ENCODE data around the gene ZMYM5. TPM values are rescaled to one million over a fixed set of nuclear protein-coding genes. Genes with fewer than 3 reads are reported as not detected.
"Not testable (repeated sequence)": the region's sequence is repeated elsewhere in the genome, so short reads cannot be mapped to it uniquely, and the experiment has no call there.

The ZMYM5 gene
- total RNA-seq, 1 experiment from 2014 or later, result 10.6 TPM

GRCh38 chr13:19791953-19792537 lies 71.4 kb downstream of the ZMYM5 start:
- H3K27me3 Mint-ChIP-seq (ENCODE audit: unreplicated experiment), result no peaks in the 10 kb centered on the region
- no peak for TF ChIP-seq CTCF (IDR thresholded peaks at IDR 0.05; ENCODE audit: unreplicated experiment)

GRCh38 chr13:19782727-19783682 lies 80.4 kb downstream of the ZMYM5 start, which contains the start of gene PSPC1:
Gene PSPC1, minus strand, starts transcription at chr13:19782945. Its CDS starts 188 bp downstream, at chr13:19782757.
- Mint-ChIP-seq H3K4me3 (ENCODE audit: low read depth, unreplicated experiment) (peak within 1 kb of the TSS; percentile 79), H3K27ac (ENCODE audit: unreplicated experiment) (peak within 1 kb of the TSS; percentile 95), H3K36me3 (ENCODE audit: insufficient read depth, unreplicated experiment) (peaks cover 19% of the 10 kb centered on the region)
- not testable (repeated sequence) for H3K9me3 Mint-ChIP-seq (ENCODE audit: low read depth, unreplicated experiment); H3K27me3 Mint-ChIP-seq (ENCODE audit: unreplicated experiment); H3K4me1 Mint-ChIP-seq (ENCODE audit: low read depth, unreplicated experiment)
- CTCF ChIA-PET, result interaction anchor here (1.3 kb wide), 1 partner anchor 11 kb away, joined by 4 read pairs; no protein-coding TSS in a partner anchor
- TSS peak; percentile 37 for BruUV-seq (replicated peaks)
- peak; percentile 88 for DNase-seq
- intact Hi-C loops (cut with micrococcal nuclease; ENCODE audit: unreplicated experiment), result loop anchor here (5.0 kb wide), 1 partner anchor 79 kb away; the partner anchor contains the start of gene ZMYM5

More at GRCh38 chr13:19791953-19792537, 71.4 kb downstream of the ZMYM5 start:
- Mint-ChIP-seq H3K4me3 (ENCODE audit: low read depth, unreplicated experiment) (no peak overlapping the region), H3K4me1 (ENCODE audit: low read depth, unreplicated experiment) (peaks cover 7% of the 10 kb centered on the region), H3K27ac (ENCODE audit: unreplicated experiment) (no peak overlapping the region), H3K36me3 (ENCODE audit: insufficient read depth, unreplicated experiment) (peaks cover 9% of the 10 kb centered on the region), H3K9me3 (ENCODE audit: low read depth, unreplicated experiment) (no peaks in the 10 kb centered on the region)
- BruUV-seq (replicated peaks), result no TSS peak
- intact Hi-C loops (cut with micrococcal nuclease; ENCODE audit: unreplicated experiment), result no loop called here
- CTCF ChIA-PET, result no interaction called here
- DNase-seq, result no peak

GRCh38 chr13:19782049-19782726 lies 81.3 kb downstream of the ZMYM5 start:
- intact Hi-C loops (cut with micrococcal nuclease; ENCODE audit: unreplicated experiment), result loop anchor here (5.0 kb wide), 1 partner anchor 80 kb away; the partner anchor contains the start of gene ZMYM5
- DNase-seq, result peak; percentile 15
- TSS peak; percentile 91 for BruUV-seq (replicated peaks)

GRCh38 chr13:19781526-19781925 lies 81.9 kb downstream of the ZMYM5 start:
- Mint-ChIP-seq H3K9me3 (ENCODE audit: low read depth, unreplicated experiment) (no peaks in the 10 kb centered on the region), H3K4me3 (ENCODE audit: low read depth, unreplicated experiment) (peak overlapping the region; percentile 79), H3K27ac (ENCODE audit: unreplicated experiment) (no peak overlapping the region), H3K4me1 (ENCODE audit: low read depth, unreplicated experiment) (no peaks in the 10 kb centered on the region), H3K36me3 (ENCODE audit: insufficient read depth, unreplicated experiment) (peaks cover 19% of the 10 kb centered on the region), H3K27me3 (ENCODE audit: unreplicated experiment) (no peaks in the 10 kb centered on the region)
- intact Hi-C loops (cut with micrococcal nuclease; ENCODE audit: unreplicated experiment), result loop anchor here (5.0 kb wide), 1 partner anchor 81 kb away; the partner anchor contains the start of gene ZMYM5
- CTCF ChIA-PET, result no interaction called here
- BruUV-seq (replicated peaks), result no TSS peak
- TF ChIP-seq CTCF (IDR thresholded peaks at IDR 0.05; ENCODE audit: unreplicated experiment), result no peak
- DNase-seq, result no peak

More at GRCh38 chr13:19782049-19782726, 81.3 kb downstream of the ZMYM5 start:
- Mint-ChIP-seq H3K36me3 (ENCODE audit: insufficient read depth, unreplicated experiment) (peaks cover 19% of the 10 kb centered on the region), H3K27me3 (ENCODE audit: unreplicated experiment) (no peaks in the 10 kb centered on the region), H3K9me3 (ENCODE audit: low read depth, unreplicated experiment) (no peaks in the 10 kb centered on the region), H3K4me3 (ENCODE audit: low read depth, unreplicated experiment) (peak overlapping the region; percentile 79), H3K27ac (ENCODE audit: unreplicated experiment) (peak overlapping the region; percentile 95), H3K4me1 (ENCODE audit: low read depth, unreplicated experiment) (no peaks in the 10 kb centered on the region)
- TF ChIP-seq CTCF (IDR thresholded peaks at IDR 0.05; ENCODE audit: unreplicated experiment), result no peak
- CTCF ChIA-PET, result no interaction called here

- H3K9me3 Mint-ChIP-seq (ENCODE audit: low read depth, unreplicated experiment); CTCF ChIA-PET; H3K4me1 Mint-ChIP-seq (ENCODE audit: low read depth, unreplicated experiment); H3K27me3 Mint-ChIP-seq (ENCODE audit: unreplicated experiment); BruUV-seq (replicated peaks); H3K27ac Mint-ChIP-seq (ENCODE audit: unreplicated experiment): not testable (repeated sequence)
- Mint-ChIP-seq H3K36me3 (ENCODE audit: insufficient read depth, unreplicated experiment) (peaks cover 19% of the 10 kb centered on the region), H3K4me3 (ENCODE audit: low read depth, unreplicated experiment) (peak overlapping the region; percentile 79)
- intact Hi-C loops (cut with micrococcal nuclease; ENCODE audit: unreplicated experiment), result loop anchor here (5.0 kb wide), 1 partner anchor 81 kb away; the partner anchor contains the start of gene ZMYM5
- peak; percentile 8 for DNase-seq
These were observed 82.6 kb downstream of the ZMYM5 start for GRCh38 chr13:19780753-19781418.

All from Calu3 (cell line).